GM18867 (cell line): ENCODE results near the gene EIF3I.

ENCODE experiments used
- ATAC-seq: cut with Tn5 transposase; IDR thresholded peaks from one replicate; pipeline ENCODE4 v1.9.1; 2021; ENCODE audit warnings: mild to moderate bottlenecking, moderate library complexity; ENCODE audit not compliant: unreplicated experiment

EIF3I gene

GRCh38 chr1:32197837-32198236 lies 24.4 kb upstream of the EIF3I start:
- no peak for ATAC-seq

GRCh38 chr1:32198237-32199042 lies 23.8 kb upstream of the EIF3I start:
- ATAC-seq = no peak

GRCh38 chr1:32199043-32199716 lies 23.0 kb upstream of the EIF3I start:
- ATAC-seq = no peak

- no peak for ATAC-seq
Measured at GRCh38 chr1:32199717-32200072, 22.5 kb upstream of the EIF3I start.

GRCh38 chr1:32200226-32201010 lies 21.8 kb upstream of the EIF3I start, which contains the start of gene CCDC28B:
Gene CCDC28B (plus strand): TSS chr1:32200595. CDS start chr1:32201936, 1,341 bp downstream.
- ATAC-seq = peak; percentile 35

- ATAC-seq = peak; percentile 33
Measured at GRCh38 chr1:32201011-32201855, 21.0 kb upstream of the EIF3I start.

GRCh38 chr1:32204943-32205361 lies 17.3 kb upstream of the EIF3I start:
- no peak for ATAC-seq

GRCh38 chr1:32205401-32206370 lies 16.5 kb upstream of the EIF3I start, which contains the start of gene IQCC:
Gene IQCC (plus strand): TSS chr1:32205671. CDS start chr1:32205682, 11 bp downstream.
- ATAC-seq = peak; percentile 53

GRCh38 chr1:32208469-32208868 lies 13.7 kb upstream of the EIF3I start:
- no peak for ATAC-seq

- ATAC-seq = no peak
Measured at GRCh38 chr1:32208891-32209328, 13.3 kb upstream of the EIF3I start, which contains the start of gene DCDC2B. Gene DCDC2B (plus strand): TSS chr1:32209089. CDS start chr1:32209094, 5 bp downstream.

GRCh38 chr1:32215629-32216480 lies 6.4 kb upstream of the EIF3I start:
- ATAC-seq = no peak

- ATAC-seq = no peak
Measured at GRCh38 chr1:32216566-32216965, 5.6 kb upstream of the EIF3I start.

GRCh38 chr1:32219022-32219421 lies 3.2 kb upstream of the EIF3I start:
- no peak for ATAC-seq

GRCh38 chr1:32220746-32221580 lies 1.2 kb upstream of the EIF3I start:
- no peak for ATAC-seq

GRCh38 chr1:32221581-32221979 lies 627 bp upstream of the EIF3I start:
- ATAC-seq = no peak

GRCh38 chr1:32223683-32224082 lies 1.5 kb downstream of the EIF3I start:
- no peak for ATAC-seq

- no peak for ATAC-seq
Measured at GRCh38 chr1:32224285-32224684, 2.1 kb downstream of the EIF3I start.
